Inflammatory macrophage (primary cell): ENCODE results near the gene RSF1.

ENCODE experiments used
- DNase-seq, 2 donors: peaks; one replicate each; pipeline ENCODE4 v3.0.0-alpha.2; 2020 to 2022

The RSF1 gene

GRCh38 chr11:77669848-77670511, 150.5 kb downstream of the RSF1 start:
- DNase-seq, result no peak

DNA sequence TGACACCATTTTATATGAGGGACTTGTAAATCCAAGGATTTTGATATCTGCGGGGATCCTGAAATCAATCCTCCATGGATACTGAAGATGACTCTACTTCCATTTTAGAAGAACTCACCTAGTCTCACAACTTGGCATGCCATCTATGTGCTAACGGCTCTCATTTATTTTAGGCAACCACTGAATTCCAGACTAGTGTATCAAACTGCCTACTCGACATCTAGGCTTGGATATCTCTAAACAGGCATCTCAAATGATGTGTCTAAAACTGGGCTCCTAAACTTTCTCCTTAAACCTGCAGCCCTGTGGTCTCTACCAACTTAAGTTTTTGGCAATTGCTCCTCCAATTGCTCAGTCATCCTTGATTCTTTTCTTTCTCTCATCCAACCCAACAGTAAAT, 151.8 kb downstream of the RSF1 start:
- DNase-seq, result no peak

- no peak for DNase-seq
Observed at GRCh38 chr11:77665240-77665965, 155.1 kb downstream of the RSF1 start.

DNA sequence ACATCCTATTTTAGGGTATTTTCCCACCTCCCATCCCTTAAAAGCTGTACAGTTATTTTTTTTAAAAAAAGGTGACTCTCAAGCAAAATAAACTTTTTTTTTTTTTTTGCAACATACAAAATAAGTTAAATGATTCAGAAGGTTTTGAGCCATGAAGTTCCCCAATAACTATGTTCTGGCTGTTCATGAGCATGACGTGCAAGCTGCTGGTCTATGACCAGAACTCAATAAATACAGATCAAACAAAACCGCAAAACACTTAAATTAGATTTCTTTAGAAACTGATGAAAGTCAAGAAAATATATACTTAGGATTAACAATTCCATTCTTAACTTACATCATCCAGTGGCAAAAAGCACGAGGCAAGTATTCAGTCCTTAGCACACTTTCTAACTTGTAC, 158.9 kb downstream of the RSF1 start:
- DNase-seq, result no peak

DNA sequence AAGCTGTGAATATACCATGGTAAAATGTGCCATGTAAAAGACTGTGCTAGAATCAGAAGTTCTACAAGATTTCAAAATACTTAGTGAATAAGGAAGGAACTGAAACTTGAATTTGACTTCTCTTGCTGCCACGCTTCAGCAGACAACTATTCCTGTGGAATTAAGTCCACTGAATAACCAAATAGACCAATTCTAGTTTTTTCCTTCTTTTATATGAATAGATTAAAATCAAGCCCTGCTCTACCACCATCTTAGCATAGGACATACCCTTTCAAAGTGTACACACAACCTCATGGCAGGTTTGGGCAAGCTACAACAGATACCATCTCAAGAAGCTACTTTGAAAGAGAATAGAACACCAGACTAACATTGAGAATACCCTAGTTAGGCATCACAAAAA, 159.6 kb downstream of the RSF1 start:
- peak; percentile 32 to 50 for DNase-seq

DNA sequence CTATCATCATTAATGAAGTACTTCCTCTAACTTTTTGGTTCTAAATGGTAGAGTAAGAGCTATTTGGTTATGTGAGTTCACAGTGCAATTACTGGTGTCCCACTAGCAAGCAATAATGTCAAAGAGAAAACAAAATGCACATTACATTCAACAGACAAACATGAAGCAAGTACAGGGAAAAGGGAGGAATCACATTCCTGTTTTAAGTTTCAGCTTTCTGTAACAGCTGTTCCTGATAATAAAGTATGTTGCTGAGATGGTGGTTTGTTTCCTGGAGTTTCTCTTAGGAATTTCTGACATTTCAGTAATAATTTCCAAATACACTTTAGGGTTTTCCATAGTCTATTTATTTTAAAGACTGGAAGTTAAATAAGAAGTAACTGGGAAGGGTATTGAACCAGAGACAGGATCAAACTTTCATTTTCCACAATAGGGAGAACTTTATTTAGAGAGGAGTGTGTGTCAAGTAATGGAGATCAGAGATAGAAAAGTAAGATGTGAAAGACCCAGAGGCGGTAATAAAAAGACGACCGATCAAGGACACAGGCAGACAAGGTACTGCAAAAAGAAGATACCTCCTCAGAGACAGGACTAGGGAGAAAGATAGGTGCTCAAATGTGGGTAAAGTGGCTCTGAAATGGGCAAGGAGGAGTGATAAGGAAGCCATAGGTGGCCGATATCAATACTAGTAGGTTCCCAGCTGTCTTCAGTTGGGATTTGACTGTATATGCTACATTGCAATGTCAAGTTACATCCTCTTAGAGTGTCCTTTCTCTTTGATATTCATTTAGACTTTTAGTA, 162.1 kb downstream of the RSF1 start:
- no peak for DNase-seq

DNA sequence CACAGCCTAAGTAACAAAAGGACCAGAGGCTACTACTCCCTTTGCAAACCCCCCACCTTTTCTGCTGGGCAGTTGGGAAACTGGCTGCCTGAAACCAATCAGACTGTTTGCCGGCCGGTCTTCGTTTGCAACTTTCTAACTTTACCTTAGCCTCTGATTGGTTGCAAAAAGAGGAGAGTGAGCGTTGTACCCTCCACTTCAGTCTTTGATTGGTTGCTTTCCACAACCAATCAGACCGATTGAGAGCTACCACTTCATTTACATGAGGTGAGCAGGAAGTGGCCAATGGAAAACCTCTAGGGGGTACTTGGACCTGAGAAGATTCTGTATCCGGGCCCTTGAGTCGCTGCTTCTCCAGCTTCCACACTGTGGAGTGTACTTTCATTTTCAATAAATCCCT, 164.2 kb downstream of the RSF1 start:
- DNase-seq, result no peak

DNA sequence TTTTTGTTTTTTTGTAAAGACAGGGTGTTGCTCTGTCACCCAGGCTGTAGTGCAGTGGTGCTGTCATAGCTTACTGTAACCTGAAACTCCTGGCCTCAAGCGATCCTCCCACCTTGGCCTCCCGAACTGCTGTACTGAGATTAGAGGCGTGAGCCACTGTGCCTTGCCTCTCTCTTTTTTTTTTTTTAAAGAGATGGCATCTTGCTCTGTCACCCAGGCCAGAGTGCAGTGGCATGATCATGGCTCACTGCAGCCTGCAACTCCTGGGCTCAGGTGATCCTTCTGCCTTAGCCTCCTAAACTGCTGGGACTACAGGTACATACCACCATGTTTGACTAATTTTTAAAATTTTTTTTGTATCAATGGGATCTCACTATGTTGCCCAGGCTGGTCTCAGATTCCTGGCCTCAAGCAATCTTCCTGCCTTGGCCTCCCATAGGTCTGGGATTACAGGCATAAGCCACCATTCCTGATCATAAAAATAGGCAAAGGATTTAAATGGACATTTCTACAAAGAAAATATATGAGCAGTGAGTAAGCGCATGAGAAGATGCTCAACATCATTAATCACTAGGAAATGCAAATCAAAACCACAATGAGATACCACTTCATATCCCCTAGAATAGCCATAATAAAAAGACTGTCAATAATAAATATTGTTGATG, 165.6 kb downstream of the RSF1 start:
- DNase-seq, result no peak

DNA sequence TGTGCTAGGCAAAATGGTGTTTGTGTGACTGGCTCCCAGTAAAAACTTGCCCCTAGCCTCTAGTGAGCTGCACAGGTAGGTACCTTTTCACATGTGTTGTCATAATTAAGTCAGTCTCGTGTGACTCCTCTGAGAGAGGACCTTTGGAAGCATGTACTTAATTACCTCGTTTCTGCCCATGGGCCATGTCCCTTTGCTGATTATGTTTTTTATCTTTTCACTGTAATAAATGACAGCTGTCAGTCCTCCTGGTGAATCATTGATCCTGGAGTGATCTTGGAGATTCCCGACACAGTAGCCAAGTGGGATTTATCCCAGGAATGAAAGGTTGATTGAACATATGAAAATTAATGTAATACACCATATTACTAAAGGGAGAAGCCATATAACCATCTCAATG, 170.4 kb downstream of the RSF1 start:
- DNase-seq, result no peak

DNA sequence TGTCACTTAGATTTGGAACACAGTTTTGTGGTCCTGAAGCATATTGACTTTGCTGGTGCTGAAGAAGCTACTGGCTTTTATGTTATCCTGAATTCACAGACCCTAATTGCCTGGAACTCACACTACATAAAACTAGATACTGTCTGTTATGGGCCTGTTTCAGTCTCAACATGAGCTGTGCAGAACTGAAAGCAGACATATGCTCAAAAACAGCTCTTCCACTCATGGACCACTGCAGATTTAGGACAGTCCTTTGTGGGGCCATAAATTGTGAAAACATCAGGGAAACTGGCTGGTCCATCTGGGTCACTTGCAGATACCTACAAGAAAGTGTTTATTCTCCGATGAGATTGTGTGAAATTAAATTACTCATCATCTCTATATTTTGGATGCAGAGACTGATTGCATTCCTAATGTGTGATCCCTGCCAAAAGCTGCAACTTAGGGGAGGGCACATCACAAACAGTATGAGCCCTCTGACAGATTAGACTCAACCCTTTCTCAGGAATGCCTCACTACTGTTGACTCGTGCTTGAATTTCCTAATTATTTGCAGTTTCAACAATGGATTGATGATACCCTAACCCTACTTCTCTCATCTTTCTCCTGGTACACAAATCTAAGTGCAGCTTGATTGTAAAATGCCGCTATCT, 172.7 kb downstream of the RSF1 start:
- no peak for DNase-seq

GRCh38 chr11:77644887-77645286, 175.6 kb downstream of the RSF1 start:
- no peak for DNase-seq

GRCh38 chr11:77642228-77642627, 178.3 kb downstream of the RSF1 start:
- DNase-seq, result no peak

GRCh38 chr11:77637345-77638165, 183.0 kb downstream of the RSF1 start, which contains the start of gene CLNS1A:
TSS of gene CLNS1A (minus strand) at chr11:77637794. CDS start at chr11:77637714, 80 bp downstream.
- DNase-seq, result peak; percentile 93

DNA sequence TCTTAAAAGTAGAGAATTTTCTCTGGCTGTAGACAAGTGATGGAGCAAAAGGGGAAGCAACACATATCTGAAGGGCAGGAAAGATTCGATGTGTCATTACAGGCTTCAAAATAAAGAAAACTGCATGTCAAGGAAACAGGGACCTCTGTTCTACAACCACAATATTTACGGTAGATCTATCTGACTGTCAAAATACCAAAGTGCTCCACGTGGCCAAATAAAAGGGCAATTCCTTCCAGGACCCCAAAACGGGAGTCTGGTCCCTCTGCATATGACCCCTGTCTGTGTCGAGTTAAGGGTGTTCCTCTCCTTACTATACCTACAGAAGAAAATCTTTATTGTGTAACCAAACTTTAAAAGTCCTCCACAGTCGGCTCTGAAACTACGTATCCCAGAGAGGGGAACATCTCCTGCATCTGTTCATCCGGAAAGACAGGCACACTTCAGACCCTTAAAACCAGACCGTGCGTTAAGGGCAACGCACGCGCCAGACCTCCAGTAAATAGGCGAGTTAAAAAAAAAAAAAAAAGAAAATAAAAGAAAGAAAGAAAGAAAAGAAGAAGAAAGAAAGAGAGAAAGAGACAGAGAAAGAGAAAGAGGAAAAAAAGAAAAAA, 183.7 kb downstream of the RSF1 start:
- DNase-seq, result peak; percentile 7 to 24

DNA sequence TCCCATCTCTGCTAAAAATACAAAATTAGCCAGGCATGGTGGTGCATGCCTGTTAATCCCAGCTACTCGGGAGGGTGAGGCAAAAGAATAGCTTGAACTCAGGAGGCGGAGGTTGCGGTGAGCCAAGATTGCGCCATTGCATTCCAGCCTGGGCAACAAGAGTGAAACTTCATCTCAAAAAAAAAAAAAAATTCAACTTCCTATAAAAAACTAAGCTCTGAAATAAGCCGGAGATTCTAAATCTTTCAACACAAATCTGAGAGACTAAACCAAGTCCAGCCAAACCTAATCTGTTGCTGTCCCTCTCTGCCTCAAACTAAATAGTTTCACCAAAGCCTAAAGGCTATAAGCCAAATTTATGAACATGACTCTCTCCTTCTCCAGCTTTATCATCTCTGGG, 186.6 kb downstream of the RSF1 start:
- DNase-seq, result peak; percentile 44 to 81

DNA sequence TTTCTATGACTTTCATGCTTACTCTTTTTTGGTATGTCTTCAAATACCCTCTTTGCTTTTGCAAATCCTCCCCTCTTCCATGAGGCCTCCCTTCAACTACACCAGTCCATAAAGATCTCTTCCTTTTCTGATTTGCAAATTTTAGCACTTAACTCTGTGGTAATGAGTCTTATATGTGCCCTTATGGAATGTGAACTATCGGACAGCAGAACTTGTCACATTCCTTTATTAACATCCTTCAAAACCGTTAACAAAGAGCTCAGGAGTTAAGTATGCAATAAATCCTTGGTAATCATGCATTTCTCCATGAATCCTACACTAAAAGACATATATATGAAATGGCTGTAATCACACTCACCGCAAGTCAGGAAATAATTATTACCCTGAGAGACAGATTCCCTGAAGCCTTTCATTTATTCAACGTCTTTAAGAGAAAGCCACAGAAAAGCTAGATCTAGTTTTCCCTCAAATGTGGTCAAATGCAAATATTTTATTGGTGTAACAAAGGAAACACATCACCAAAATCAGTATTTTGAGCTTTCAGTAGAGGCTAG, 190.3 kb downstream of the RSF1 start:
- DNase-seq, result no peak

DNA sequence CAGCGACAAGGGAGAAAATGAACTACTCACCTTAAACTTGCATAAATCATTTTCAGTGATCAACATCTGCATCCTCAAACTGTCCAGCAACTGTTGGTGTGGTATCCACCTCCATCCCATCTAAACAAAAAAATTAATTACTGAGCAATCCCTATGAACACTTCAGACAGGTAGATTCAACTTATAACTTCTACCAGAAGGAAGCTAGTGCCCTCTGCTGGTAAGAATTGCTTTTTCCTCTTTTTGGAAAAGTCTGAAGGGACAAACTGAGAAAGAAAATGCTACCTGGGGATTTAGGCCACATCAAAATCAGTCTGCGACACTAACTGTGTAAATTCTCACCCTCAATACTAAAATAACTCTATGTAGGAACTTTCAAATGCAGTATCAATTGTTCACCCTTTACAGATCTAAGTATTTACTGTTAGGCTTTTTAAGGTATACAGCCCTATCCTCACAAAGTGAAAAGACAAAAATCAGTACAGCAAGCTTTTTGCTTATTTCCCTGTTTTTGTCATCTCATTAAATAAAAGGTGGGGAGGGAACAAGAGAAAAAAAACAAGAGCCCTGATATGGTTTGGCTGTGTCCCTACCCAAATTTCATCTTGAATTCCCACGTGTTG, 200.8 kb downstream of the RSF1 start:
- DNase-seq, result peak; percentile 49 to 56

DNA sequence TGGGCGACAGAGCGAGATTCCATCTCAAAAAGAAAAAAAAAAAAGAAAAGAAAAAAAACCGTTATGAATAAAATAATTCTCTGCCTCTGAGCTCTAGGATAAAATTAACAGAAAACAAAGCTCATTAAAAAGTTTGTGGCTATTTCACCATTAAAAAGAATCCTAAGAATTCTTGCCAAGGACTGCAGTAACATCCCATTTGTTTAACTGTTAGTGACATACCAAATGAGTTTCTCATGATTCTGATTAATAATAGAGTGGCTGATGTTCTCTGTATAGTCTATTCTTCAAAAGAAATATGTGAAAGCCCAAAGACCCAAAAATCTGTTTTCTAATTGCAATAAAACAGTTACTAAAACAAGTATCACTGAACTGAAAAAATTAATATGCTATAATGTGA, 202.6 kb downstream of the RSF1 start:
- no peak for DNase-seq

DNA sequence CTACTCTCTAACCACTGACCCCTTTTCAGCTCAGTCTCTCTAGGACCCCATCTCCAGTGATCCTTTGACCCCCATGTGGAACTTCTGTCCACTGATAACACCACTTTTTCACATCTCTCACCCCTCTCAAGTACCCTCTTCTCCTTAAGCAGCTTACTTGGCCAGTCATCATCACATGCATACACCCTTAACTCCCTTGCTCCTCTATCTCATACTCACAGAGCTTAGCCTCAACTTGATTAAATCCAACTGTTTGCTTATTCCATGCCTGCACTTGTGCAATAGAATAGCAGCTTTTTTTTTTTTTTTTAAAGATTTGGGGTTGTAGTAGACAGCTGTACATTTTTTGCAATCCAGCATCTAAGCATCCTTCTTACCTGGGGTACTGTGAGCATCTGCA, 208.6 kb downstream of the RSF1 start:
- no peak for DNase-seq
